RCC 7860 (cell line): Measurements from ENCODE around the gene CAPN13.

ENCODE experiments used
- DNase-seq: peaks from one replicate; pipeline ENCODE4 v3.0.0-alpha.2; 2015; ENCODE audit warnings: low spot score
- FAIRE-seq: peaks from 2 replicates; lab custom pipeline; 2012; peaks lifted over from hg19 to GRCh38; lab: Jason Lieb, UNC

Gene CAPN13

GRCh38 chr2:30789670-30790210, 17.5 kb downstream of the CAPN13 start:
- no peak for FAIRE-seq
- DNase-seq = no peak

DNA sequence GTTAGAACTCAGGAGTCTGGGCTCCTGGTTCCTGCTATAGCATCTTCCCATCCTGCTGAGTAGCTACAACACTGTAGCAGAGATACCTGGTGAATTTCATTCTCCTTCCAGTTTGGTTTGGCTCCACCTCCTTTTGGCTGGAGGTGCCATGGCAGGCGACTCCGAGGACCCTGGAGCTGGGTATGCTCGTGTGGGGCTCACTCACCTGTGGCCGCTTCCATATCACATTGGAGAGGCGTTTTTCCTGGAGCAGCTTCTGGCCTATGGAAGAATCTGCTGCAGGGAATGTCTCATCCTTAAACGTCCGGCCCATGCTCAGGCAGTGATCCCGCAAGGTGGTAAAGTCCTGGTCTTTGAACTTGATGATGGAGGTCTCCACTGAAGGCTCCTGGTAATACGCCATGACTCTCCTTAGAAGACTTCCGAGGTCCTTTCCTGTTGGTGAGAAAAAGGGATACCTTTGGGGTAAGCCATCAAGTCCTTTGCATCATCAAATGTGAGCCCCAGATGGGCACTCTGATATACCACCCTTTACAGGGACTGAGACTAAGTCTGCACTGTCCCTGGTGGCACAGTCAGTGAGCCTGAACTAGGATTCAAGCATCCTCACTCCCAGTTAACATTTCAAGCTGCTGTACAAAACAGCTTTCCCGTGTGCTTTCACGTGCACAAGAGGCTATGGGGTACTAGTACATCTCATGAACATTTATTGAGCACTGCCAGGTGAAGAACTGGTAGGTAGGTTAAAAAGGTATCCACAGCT, 20.1 kb downstream of the CAPN13 start:
- FAIRE-seq (no peak), DNase-seq (no peak)

GRCh38 chr2:30784682-30785081, 22.6 kb downstream of the CAPN13 start:
- no peak for FAIRE-seq
- DNase-seq = no peak

- no peak for DNase-seq
- no peak for FAIRE-seq
Observed at GRCh38 chr2:30781961-30782533, 25.2 kb downstream of the CAPN13 start.

- FAIRE-seq (no peak), DNase-seq (no peak)
Observed at GRCh38 chr2:30781451-30781850, 25.8 kb downstream of the CAPN13 start.

- no peak for DNase-seq
- FAIRE-seq = no peak
Observed at GRCh38 chr2:30780776-30781330, 26.4 kb downstream of the CAPN13 start.

- DNase-seq (no peak), FAIRE-seq (no peak)
Observed at GRCh38 chr2:30778611-30779010, 28.6 kb downstream of the CAPN13 start.

DNA sequence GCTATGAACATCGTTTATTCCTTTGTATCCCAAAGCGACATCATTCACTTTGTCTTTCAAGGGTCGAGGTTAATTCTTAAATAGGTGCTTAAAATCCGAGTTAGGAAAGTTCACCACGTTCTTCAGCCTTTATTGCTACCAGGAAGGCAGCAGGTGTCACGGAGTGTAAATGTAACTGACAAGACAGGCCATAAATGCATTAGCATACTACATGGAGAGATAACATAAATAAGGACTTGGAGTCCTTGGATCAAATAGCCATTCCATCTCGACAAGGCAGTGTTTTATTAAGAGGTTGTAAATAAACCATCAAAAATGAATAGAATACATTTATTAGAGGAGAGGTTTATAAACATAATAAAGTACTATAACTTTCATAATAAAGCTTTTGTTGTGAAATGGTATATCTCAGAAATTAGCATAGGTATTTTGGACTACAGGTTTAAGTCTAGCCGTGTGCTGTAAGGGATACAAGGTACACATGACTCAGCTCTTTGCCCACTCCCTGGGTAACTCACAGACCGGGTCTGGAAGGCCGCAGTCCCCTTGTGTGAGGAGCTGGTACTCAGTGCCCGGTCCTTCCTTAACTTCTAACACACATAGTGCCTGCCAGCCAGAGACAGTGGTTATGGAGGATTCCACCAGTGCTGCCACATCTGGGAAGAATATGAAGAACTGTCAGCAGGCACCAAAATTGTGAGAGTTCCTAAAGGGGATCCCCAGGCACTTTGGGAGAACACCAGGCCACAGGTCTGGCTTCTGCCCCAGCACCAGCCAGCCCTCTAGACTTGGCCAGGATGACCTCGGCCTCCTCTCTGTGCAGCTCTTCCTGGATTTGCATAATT, 29.4 kb downstream of the CAPN13 start:
- no peak for FAIRE-seq

DNA sequence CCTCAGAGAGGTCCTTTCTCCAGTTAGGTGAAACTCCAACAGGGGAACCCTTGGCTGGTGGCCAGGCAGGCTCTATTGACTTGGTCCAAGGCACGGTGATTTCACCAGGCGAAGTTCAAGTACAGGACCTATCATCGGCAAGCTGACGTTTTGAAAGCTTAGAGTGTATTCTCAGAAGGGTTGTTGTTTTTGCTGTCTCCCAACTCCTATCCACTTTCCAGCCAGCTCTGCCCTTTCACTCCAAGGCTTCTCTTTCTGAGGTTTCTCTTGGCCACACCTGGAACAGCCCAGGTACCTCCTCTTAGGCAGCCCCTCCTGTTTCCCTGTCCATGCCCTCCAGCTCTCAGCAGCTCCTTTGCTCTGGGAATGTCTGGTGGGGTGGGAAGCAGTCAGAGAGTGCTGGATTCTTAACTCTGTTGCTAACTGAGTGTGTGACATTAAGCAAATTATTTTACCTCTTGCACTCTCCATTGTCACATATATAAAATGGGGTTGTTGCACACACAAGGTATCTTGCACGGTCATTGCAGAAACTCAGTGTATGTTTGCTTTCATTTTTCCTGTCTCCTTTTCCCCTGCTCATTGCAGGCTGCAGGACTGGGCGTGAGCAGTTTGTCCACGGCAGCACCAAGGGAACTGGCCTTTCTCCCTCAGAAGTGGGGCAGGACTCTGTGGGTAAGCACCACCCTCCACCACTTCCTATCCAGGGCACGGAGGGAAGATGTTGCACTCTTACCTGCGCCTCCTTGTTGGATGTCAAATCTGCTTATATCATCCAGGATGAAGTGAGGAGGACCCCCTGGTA, 30.2 kb downstream of the CAPN13 start:
- DNase-seq = no peak
- no peak for FAIRE-seq

More for the DNA sequence above, 29.4 kb downstream of the CAPN13 start:
- no peak for DNase-seq

GRCh38 chr2:30775833-30776232, 31.4 kb downstream of the CAPN13 start:
- DNase-seq (no peak), FAIRE-seq (no peak)

DNA sequence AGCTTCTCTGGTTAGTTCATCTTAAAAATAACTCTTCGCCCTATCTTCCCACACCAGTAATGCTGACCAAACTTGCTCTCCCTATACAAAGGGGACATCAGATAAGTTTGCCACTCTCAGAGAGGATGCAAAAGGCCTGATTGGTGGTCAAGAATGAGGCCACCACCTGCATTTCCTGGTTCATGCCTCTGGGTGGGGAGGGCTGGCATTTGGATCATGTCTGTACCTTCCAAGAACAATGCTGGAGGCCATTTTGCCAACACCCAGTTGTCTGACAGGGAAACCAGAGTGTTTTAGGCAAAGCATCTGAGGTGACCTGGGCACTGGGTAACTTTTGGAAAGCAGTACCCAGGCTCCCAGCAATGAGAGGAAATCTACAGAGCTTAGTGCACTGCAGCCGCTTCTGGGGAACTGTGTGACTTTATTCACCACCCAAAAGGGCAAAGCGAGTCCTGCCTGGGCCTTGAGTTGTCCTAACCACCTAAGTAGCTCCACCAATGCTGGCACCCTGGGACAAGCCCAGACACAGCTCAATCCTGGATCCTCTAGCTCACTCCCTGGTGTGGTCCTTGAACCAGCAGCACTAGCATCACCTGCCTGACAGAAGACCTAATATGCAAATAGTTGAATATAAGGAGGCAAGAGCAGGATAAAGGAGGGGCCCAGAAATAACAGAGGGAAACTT, 35.1 kb downstream of the CAPN13 start:
- no peak for FAIRE-seq
- DNase-seq = no peak

- FAIRE-seq (no peak), DNase-seq (no peak)
Observed at GRCh38 chr2:30770816-30771576, 36.2 kb downstream of the CAPN13 start.

DNA sequence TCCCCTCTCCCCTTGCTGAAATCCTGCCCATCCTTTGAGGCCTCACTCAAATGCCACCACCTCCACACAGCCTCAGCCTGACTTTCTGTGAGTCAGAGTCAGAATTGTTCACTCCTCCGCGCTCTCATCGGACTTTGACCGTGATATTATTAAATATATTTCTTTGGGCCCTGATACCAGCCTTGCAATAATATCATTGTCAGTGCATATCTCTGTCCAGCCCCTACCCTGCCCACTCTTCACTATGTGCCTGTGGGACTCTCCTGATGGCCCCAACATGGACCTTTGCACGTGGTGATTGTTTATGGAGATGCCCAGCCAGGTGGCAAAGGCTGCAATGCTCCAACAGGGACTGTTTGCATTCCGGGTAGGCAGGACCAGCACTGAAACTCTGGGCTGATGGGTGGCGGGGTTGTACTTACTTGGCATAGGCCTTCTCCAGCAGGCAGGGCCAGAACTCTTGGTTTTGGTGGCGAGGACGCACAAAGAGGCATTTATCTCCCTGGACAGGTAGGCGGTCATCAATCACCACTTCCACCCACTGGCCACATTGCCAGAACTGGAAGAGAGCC, 37.3 kb downstream of the CAPN13 start:
- no peak for DNase-seq
- FAIRE-seq = no peak

GRCh38 chr2:30769481-30769780, 37.8 kb downstream of the CAPN13 start:
- DNase-seq (no peak), FAIRE-seq (no peak)

GRCh38 chr2:30768708-30769480, 38.4 kb downstream of the CAPN13 start:
- no peak for DNase-seq
- no peak for FAIRE-seq

GRCh38 chr2:30768036-30768686, 39.1 kb downstream of the CAPN13 start:
- FAIRE-seq (no peak), DNase-seq (no peak)

DNA sequence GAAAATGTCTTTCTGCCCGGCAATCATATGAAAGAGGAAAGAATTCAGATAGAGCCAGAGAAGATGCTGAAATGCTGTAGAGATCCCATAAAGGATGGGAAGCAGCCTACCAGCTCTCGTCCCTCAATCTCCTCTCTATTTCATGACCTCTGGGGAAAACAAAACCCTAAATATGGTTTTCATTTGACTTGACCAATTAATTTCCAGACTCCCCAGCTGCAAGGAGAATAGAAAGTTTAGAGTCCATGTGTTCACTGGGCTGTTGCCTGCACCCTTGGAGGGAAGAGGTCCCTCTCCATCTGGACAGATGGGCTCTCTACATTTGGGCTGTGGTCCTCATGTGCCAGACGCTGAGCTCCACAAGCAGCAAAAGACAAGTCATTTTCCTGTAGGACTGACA, 40.6 kb downstream of the CAPN13 start:
- FAIRE-seq (no peak), DNase-seq (no peak)
